ENCODE data around the gene AKNAD1.

DNA sequence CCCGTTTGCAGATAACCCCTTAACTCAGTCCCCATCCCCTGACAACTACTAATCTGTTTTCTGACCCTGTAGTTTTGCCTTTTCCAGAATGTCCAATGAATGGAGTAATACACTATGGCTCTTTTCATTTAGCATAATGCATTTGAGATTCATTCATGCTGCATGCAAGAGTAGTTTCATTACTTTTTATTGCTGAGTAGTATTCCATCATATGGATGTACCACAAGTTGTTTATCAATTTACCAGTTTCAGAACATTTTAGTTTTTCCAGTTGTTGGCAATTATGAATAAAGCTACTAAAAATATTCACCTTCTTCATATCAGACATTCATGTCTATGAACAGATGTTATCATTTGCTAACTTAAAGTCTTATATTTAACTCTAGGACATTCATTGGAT, 65.1 kb downstream of the AKNAD1 start:
- TF ChIP-seq, protein P1, sequence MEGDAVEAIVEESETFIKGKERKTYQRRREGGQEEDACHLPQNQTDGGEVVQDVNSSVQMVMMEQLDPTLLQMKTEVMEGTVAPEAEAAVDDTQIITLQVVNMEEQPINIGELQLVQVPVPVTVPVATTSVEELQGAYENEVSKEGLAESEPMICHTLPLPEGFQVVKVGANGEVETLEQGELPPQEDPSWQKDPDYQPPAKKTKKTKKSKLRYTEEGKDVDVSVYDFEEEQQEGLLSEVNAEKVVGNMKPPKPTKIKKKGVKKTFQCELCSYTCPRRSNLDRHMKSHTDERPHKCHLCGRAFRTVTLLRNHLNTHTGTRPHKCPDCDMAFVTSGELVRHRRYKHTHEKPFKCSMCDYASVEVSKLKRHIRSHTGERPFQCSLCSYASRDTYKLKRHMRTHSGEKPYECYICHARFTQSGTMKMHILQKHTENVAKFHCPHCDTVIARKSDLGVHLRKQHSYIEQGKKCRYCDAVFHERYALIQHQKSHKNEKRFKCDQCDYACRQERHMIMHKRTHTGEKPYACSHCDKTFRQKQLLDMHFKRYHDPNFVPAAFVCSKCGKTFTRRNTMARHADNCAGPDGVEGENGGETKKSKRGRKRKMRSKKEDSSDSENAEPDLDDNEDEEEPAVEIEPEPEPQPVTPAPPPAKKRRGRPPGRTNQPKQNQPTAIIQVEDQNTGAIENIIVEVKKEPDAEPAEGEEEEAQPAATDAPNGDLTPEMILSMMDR (IDR thresholded peaks at IDR 0.05), result no peak
- no peak for TF ChIP-seq POLR2A (IDR thresholded peaks at IDR 0.05)
- no peak for TF ChIP-seq POLR2AphosphoS5 (IDR thresholded peaks at IDR 0.05)

Data from breast epithelium (tissue), 3 donors.